ENCODE results near the gene GLB1L3.
"Not testable (repeated sequence)": the region's sequence is repeated elsewhere in the genome, so short reads cannot be mapped to it uniquely, and the experiment has no call there.

GLB1L3 gene

DNA sequence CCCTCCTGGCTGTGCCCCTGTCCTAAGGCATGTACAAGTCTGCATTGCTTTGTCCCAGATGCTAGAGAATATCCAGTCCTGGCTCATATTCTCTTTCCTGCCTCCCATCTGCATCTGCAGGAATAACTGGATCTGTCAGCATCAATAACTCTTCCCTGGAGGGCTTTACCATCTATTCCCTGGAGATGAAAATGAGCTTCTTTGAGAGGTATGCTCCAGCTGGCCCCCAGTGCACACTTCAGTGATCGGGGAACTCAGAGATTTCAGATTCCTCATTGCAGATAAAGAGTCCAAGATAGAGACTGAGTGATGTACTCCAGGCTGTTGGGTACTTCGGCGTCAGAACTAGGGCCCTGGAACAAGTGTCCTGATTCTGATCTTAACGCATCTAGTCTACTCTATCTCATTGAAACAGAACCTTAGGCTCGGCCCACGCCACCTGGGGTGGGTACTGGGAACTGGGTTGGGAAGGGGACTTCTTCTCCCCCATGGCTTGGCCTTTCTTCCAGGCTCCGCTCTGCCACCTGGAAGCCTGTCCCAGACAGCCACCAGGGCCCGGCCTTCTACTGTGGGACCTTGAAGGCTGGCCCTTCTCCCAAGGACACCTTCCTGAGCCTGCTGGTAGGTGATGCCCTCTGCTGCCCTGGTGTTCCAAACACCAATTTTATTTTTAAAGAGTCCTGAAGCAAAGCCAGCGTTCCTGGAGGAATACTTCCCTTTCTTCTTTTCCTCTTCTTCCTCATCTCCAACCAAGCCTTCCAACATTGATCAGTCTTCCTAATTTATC, 37.8 kb downstream of the GLB1L3 start:
- DNase-seq (ENCODE audit: low read depth): no peak

DNA sequence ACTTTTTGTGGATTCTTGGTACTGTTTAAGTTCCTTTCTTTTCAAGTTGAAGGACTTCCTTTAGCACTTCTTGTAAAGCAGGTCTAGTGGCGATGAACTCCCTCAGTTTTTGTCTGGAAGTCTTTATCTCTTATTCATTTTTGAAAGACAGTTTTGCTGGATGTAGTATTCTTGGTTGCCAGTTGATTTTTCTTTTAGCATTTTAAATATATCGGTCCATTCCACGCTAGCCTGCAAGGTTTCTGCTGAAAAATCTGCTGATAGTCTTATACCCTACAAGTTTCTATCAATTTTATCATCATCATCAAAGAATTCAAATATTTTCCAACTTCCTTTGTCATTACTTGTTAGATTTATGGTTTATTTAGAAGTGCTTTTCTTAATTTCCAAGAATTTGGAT, 40.9 kb downstream of the GLB1L3 start:
- DNase-seq (ENCODE audit: low read depth): no peak

DNA sequence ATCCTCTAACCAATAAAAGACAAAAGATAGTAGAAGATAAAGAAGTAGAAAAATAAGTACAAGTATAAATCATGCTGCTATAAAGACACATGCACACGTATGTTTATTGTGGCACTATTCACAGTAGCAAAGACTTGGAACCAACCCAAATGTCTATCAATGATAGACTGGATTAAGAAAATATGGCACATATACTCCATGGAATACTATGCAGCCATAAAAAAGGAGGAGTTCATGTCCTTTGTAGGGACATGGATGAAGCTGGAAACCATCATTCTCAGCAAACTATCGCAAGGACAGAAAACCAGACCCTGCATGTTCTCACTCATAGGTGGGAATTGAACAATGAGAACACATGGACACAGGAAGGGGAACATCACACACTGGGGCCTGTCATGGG, 45.2 kb downstream of the GLB1L3 start:
- not testable (repeated sequence) for DNase-seq (ENCODE audit: low read depth)

- no peak for DNase-seq (ENCODE audit: low read depth)
Observed at GRCh38 chr11:134322553-134322952, 46.4 kb downstream of the GLB1L3 start.

- no peak for DNase-seq (ENCODE audit: low read depth)
Observed at GRCh38 chr11:134328433-134328832, 52.3 kb downstream of the GLB1L3 start.

GRCh38 chr11:134330611-134331353, 54.6 kb downstream of the GLB1L3 start:
- DNase-seq (ENCODE audit: low read depth): no peak

DNA sequence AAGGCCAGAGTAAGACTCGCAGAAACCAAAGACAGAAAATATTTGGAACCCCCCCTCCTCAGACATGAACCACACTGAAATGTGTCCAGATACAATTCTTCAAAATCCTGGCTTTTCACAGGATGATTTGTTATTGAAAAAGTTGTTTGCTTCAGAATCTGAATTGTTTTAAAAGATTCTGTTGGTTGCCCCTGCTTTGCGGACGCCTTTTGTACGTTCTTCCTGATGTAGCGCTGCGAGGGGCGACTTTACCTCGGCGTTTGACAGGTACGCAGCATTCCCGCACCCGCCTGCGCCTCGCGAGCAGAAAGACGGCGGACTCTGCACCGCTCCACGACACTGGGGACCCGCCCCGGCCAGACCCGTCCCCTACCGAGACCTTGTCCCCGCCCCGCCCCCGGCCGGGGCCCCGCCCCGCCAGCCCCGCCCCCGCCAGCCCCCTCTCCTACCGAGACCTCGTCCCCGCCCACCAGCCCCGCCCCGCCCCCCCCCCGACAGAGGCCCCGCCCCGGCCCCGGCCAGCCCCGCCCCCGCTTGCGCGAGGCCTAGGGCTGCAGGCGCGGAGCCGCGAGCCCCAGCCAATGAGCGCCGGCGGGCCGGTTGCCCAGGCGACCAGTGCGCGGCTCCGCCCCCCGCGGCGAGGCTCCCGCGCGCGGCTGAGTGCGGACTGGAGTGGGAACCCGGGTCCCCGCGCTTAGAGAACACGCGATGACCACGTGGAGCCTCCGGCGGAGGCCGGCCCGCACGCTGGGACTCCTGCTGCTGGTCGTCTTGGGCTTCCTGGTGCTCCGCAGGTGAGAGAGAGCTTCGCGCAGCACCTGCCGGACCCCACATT, 55.4 kb downstream of the GLB1L3 start, which contains the start of gene GLB1L2:
Gene GLB1L2, plus strand, starts transcription at position 635 of the 835 bp plus-strand sequence. Its CDS starts 74 bp downstream, at position 709.
- peak; percentile 68 for DNase-seq (ENCODE audit: low read depth)

DNA sequence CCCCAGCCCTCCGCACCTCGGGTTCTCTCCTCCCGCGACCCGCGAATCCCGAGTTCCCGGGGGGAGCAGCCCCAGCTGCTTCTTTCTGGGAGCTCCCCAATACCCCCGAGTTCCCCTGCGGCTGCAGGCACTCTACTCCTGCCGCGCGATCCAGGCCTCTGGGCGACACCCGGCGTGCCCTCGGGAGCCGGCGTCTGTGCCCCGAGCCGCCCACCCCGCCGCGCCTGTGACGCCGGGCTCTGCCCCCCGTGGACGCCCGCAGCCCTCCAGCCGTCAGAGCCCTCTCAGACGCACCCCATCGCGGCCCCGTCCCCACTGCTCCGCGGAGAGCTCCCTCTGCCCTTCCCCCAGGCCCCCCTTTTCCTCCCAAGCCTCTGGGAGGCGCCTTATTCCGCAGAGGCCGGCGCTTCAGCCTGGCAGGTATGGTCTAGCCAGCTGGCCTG, 56.0 kb downstream of the GLB1L3 start:
- no peak for DNase-seq (ENCODE audit: low read depth)

DNA sequence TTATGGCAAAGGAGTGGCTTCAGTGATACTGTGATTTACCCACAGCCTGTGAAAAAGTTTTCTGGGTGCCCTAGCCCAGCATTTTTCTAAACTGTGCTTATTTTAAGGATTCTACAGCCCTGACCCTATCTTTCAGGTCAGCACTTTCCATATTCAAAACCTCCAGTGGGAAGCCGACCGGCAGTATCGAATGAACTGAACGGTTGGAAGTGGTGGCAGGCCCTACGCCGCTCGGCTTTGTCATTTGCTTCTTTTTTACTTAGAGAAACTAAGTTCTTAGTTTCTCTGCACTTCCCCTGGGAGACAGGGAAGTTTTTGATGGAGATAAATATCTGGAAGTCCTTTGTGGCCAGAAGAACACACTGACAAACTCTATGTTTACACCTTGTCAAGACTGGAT, 56.6 kb downstream of the GLB1L3 start:
- no peak for DNase-seq (ENCODE audit: low read depth)

DNA sequence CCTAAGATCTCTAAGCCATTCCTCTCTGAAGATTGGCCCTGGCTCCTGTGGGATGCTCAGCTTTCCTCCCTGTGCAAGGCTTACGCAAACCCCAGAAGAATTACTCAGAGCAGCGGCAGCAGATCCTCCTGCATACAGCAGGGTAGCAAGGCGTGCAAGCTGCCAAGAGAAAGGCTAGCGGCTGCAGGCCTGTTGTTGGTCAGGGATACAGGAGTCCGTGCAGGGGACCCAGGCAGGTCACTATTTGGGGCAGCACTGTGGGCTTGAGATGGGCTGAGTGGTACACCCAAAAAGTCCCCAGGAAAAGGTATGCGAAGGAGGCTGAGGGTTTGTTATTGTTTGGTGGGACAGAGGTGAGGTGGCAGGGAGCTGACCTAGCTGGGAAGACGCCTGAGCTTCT, 57.1 kb downstream of the GLB1L3 start:
- DNase-seq (ENCODE audit: low read depth): no peak

- DNase-seq (ENCODE audit: low read depth): no peak
Observed at GRCh38 chr11:134333946-134334345, 57.8 kb downstream of the GLB1L3 start.

- no peak for DNase-seq (ENCODE audit: low read depth)
Observed at GRCh38 chr11:134334796-134335571, 58.8 kb downstream of the GLB1L3 start.

- DNase-seq (ENCODE audit: low read depth): no peak
Observed at GRCh38 chr11:134337051-134337450, 60.9 kb downstream of the GLB1L3 start.

DNA sequence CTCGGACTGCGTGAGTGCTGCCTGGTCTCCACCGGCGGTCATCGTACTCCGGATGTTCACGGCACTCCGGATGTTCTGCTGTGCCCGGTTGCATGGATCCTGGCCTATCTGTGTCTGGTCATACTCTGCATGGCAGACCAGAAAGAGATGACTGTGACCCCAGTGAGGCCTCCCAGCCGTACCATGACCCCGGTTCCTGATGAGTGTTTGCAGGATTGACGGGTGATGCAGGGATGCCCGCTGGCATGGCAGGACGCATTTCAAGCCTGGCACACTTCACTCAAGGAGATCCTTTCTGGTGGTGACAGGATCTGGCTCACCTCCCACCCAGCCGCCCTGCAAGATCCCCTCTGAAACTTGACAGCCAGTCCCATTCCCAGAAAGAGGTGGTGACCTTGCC, 61.9 kb downstream of the GLB1L3 start:
- no peak for DNase-seq (ENCODE audit: low read depth)

GRCh38 chr11:134338654-134339053, 62.5 kb downstream of the GLB1L3 start:
- no peak for DNase-seq (ENCODE audit: low read depth)

- DNase-seq (ENCODE audit: low read depth): no peak
Observed at GRCh38 chr11:134339756-134340155, 63.6 kb downstream of the GLB1L3 start.

DNA sequence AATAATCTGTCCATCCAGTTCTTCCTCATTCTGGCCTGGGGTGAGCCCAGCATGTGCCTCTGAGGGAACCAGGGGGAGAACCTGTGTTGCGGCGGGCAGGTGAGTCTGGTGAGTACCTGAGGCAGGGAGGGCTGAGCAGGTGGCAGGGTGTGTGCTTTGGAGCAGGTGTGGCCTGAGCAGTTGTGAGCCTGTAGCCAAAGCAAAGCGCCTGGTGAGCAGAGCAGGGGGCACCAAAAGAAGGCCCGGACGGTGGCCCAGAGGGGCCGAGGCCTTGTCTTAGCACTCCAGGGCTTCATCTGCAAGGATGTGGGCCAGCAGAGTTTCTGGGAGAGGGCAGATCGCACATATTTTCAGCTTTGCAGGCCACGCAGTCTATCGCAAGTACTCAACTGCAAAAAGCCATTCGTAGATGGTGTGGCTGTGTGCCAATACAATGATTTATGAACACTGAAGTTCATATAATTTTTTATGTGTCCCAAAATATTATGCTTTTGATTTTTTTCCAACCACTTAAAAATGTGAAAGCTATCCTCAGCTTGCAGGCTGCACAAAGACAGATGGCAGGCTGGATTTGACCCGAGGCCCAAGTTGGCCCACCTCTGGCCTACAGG, 64.3 kb downstream of the GLB1L3 start:
- DNase-seq (ENCODE audit: low read depth): no peak

DNA sequence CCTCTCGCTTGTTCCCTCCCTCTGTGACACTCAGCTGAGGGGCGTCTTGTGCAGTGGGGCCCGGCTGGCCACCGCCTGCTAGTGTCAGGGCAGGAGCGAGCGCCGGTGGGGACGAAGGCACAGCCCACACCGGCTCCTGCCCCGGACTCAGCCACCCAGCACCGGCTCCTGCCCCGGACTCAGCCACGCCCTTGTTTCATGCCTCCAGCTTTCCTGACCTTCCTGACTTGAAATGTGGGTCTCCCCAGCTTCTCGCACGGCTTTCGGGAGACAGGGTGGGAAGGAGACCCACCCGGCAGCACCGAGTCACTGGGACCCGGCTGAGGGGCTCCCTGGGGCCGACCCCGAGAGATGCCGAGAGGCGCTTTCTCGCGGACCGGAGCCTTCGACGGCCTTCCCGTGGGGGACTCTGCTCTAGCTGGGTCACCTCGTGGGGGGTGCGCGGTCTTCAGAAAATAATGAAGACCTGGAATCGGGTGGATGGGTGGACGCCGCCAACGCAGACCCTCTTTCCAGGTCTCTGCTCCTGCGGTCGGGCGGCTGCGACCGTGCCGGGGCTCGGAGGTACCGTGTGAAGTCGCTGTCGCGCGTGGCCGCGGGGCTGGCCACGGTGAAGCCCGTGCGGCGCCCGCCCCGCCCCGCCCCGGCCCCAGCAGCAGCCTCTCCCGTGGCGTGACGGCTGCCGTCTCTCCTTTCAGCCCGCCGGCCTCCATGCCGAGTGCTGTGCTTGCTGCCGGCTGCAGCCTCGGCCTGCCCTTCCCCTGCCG, 65.8 kb downstream of the GLB1L3 start:
- no peak for DNase-seq (ENCODE audit: low read depth)

- no peak for DNase-seq (ENCODE audit: low read depth)
Observed at GRCh38 chr11:134342572-134343340, 66.6 kb downstream of the GLB1L3 start.

- DNase-seq (ENCODE audit: low read depth): no peak
Observed at GRCh38 chr11:134343646-134344045, 67.5 kb downstream of the GLB1L3 start.

Measured in stimulated activated CD8-positive, alpha-beta memory T cell treated with anti-CD3 and anti-CD28 coated beads, Interleukin-4, amount 100 ng/mL, for 24 hours (primary cell).